ENCODE measurements around the gene TRNT1.
A peak's percentile ranks its signal among the peaks of the same experiment; 100 is the strongest.

The TRNT1 gene

GRCh38 chr3:3126477-3127431 lies at the start of gene TRNT1:
TSS of gene TRNT1 (plus strand) at chr3:3126940. CDS start at chr3:3129041, 2,101 bp downstream.
- TF ChIP-seq CTCF (IDR thresholded peaks at IDR 0.05; ENCODE audit: low read length, missing control alignments) = no peak
- H3K4me3 ChIP-seq (replicated peaks; ENCODE audit: low read depth, low read length) = peak within 1 kb of the TSS; percentile 90

GRCh38 chr3:3080309-3080708 lies 46.4 kb upstream of the TRNT1 start:
- TF ChIP-seq CTCF (IDR thresholded peaks at IDR 0.05; ENCODE audit: low read length, missing control alignments) = no peak
- no peak overlapping the region for H3K4me3 ChIP-seq (replicated peaks; ENCODE audit: low read depth, low read length)
- no peak for DNase-seq (ENCODE audit: low read depth)

More at GRCh38 chr3:3126477-3127431, at the start of gene TRNT1:
- peak; percentile 95 for DNase-seq (ENCODE audit: low read depth)

- no peak for TF ChIP-seq CTCF (IDR thresholded peaks at IDR 0.05; ENCODE audit: low read length, missing control alignments)
- no peak overlapping the region for H3K4me3 ChIP-seq (replicated peaks; ENCODE audit: low read depth, low read length)
- no peak for DNase-seq (ENCODE audit: low read depth)
These were observed 45.1 kb upstream of the TRNT1 start for GRCh38 chr3:3081381-3082233.

GRCh38 chr3:3082234-3082924 lies 44.4 kb upstream of the TRNT1 start:
- TF ChIP-seq CTCF (IDR thresholded peaks at IDR 0.05; ENCODE audit: low read length, missing control alignments) = no peak
- DNase-seq (ENCODE audit: low read depth) = no peak
- no peak overlapping the region for H3K4me3 ChIP-seq (replicated peaks; ENCODE audit: low read depth, low read length)

- no peak for DNase-seq (ENCODE audit: low read depth)
- no peak for TF ChIP-seq CTCF (IDR thresholded peaks at IDR 0.05; ENCODE audit: low read length, missing control alignments)
- no peak overlapping the region for H3K4me3 ChIP-seq (replicated peaks; ENCODE audit: low read depth, low read length)
These were observed 41.9 kb upstream of the TRNT1 start for GRCh38 chr3:3084890-3085289.

- no peak for DNase-seq (ENCODE audit: low read depth)
- H3K4me3 ChIP-seq (replicated peaks; ENCODE audit: low read depth, low read length) = no peak overlapping the region
- TF ChIP-seq CTCF (IDR thresholded peaks at IDR 0.05; ENCODE audit: low read length, missing control alignments) = no peak
These were observed 41.0 kb upstream of the TRNT1 start for GRCh38 chr3:3085782-3086181.
